NCI-H446 treated with DMSO at 0.1 percent for 48 hours (cell line): ENCODE data around the gene APOBEC3B.
A peak's percentile ranks its signal among the peaks of the same experiment; 100 is the strongest.
"Not testable (repeated sequence)": the region's sequence is repeated elsewhere in the genome, so short reads cannot be mapped to it uniquely, and the experiment has no call there.

Experiments
- DNase-seq: peaks from one replicate; lab custom pipeline; 2025; lab: John Stamatoyannopoulos, UW

The APOBEC3B gene

DNA sequence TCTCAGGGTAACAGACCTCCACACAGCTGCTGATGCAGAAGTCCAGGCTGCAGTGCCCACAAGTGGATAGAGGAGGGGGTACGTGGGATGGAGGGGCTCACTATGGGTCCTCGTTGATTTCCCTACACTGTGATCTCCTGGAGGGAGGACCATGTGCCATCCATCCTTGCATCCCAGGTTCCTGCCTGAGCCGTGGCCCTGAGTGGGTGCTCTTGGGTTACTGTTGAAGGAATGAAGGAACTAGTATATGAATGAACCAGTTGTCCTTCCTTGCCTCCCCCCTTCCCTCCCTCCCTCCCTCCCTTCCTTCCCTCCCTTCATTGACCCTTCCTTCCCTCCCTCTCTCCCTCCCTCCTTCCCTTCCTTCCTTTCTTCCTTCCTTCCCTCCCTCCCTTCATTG, 15.4 kb downstream of the APOBEC3B start:
- DNase-seq = no peak

DNA sequence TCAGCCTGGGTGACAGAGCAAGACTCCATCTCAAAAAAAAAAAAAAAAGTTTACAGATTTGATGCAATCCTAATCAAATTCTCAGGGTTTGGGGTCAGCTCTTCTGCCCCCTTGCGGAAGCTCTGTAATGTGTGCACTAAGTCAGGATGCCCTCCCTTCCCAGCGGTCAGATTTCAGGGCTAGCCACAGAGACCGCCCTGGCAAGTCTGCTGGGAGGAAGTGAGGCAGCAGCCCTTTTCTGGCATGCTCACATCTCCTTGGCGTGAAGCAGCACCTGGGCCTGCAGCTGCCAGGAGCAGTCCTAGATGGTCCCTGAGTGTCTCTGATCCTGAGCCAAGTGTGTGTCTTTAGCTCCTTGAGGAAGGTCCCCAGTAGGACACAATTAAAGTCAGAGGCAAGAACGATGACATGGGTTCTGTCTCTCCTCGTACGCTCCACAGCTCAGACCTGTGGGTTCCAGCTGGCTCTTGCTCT, 21.1 kb downstream of the APOBEC3B start:
- DNase-seq = peak; percentile 47

DNA sequence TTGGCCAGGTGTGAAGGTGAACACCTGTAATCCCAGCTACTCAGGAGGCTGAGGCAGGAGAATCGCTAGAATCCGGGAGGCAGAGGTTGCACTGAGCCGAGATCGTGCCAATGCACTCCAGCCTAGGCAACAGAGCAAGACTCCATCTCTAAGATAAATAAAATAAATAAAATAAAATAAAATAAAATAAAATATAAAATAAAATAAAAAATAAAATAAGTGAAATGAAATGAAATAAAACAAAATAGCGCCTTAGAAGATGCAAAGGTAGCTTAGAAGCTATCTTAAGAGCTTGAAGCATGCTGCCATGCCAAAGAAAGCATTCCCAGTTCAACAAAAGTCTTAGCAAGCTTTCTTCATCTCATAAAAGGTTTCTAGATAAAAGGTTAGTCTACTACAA, 25.0 kb downstream of the APOBEC3B start:
- DNase-seq = no peak

DNA sequence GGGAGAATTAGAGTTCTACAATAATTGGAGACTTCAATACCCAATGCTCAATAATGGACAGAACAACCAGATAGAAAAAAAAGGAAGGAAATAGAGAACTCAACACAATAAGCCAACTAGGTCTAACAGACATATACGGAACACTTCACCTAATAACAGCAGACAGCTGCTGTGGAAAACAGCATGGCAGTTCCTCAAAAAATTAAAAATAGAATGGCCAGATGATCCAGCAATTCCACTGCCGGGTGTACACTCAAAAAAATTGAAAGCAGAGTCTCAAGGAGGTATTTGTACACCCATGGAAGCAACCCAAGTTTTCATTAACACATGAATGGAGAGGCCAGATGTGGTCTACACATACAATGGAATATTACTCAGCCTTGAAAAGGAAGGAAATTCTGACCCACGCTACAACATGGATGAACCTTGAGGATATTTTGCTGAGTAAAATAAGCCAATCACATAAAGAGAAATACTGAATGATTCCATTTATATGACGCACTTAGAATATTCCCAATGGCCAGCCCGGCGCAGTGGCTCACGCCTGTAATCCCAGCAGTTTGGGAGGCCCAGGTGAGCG, 26.2 kb downstream of the APOBEC3B start:
- not testable (repeated sequence) for DNase-seq

DNA sequence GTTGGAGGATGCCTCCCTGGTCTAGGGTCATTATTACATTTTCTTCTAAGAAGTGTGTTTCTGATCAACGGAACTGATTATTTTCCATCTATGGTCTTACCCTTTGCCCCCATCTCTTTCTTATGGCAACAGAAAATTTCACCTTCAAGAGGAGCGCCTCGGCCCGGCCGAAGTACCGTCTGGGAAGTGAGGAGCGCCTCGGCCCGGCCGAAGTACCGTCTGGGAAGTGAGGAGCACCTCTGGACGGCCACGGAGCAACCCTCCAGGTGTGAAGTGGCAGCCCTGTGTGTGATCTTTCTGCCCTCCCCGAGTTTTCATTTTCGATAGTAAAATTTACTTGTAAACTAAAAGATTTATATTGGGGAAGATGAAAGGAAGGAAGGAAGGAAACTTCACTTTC, 28.8 kb downstream of the APOBEC3B start:
- DNase-seq = no peak

DNA sequence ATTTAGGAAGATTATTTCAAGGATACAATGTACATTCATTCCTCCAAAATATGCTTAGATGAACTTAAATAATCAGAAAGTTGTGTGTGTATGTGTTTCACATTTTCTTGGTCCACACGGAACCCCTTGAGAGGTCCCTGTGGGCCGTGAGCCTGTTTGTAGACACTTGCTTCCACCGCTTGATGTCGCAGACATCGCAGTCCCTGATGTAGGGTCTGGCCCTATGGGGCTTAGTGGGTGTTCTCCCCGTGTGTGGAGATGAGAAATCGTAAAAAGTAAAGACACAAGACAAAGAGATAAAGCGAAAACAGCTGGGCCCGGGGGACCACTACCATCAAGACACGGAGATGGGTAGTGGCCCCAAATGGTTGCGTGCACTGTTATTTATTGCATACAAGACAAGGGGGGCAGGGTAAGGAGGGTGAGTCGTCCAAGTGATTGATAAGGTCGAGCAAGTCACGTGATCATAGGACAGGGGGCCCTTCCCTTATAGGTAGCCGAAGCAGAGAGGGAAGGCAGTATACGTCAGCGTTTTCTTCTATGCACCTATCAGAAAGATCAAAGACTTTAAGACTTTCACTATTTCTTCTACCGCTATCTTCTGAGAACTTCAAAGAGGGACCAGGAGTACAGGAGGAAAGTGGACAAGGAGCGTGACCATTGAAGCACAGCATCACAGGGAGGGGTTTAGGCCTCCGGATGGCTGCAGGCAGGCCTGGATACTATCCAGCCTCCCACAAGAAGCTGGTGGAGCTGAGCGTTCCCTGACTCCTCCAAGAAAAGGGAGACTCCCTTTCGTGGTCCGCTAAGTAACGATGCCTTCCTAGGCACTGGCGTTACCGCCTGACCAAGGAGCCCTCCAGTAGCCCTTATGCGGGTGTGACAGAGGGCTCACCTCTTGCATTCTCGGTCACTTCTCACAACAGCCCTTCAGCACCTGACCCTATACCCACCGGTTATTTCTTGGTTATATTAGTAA, 30.7 kb downstream of the APOBEC3B start:
- no peak for DNase-seq

DNA sequence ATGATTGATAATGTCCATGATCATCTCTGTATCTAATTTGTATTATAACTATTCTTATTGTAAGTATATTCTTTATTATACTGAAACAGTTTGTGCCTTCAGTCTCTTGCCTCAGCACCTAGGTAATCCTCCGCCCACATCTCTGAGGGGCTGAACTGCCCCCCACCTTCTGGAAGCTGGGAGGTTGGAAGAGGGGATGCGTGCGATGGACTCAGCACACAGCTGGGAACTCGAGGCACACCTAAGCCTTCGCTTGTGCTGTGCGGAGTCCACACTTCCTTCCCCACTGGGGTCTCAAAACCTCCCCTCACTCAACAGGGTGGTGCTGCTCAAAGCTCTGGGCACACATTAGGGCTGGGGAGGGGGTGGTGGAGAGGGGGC, 31.4 kb downstream of the APOBEC3B start:
- DNase-seq = not testable (repeated sequence)

DNA sequence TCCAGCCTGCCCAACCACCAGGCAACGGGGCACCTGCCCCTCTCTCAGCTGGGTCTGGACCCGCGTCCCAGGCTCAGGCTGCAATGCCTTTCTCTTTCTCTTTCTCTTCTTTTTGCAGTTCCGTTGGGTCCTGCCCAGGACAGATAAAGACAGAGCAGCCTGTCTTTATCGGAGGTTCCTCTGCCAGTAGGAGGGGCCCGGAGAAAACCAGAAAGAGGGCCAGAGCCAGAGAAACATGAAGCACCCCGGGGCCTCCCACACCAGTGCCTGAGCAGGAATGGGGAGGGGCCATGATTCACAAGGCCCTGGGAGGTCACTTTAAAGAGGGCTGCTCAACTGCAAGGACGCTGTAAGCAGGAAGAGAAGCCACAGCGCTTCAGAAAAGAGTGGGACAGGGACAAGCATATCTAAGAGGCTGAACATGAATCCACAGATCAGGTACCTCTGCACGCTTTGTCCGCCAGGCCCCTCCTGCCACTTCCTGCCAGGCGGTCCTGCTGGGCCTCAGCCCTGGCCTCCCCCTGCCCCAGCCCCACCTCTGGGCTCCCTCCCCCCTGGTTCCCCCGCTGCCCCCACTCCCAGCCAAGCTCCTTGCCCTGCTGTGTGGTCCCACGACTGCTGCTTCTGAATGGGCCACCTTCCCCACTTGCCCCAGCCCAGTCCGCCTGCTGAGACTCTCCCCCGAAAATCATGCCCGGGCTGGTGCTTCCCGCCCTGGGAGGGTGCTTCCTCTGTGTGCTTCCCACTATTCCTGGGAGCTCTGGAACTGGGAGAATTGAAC, 32.0 kb downstream of the APOBEC3B start, which contains the start of gene APOBEC3C:
Gene APOBEC3C, plus strand, starts transcription at position 316 of the 781 bp plus-strand sequence. Its CDS starts 106 bp downstream, at position 422.
- DNase-seq = no peak

DNA sequence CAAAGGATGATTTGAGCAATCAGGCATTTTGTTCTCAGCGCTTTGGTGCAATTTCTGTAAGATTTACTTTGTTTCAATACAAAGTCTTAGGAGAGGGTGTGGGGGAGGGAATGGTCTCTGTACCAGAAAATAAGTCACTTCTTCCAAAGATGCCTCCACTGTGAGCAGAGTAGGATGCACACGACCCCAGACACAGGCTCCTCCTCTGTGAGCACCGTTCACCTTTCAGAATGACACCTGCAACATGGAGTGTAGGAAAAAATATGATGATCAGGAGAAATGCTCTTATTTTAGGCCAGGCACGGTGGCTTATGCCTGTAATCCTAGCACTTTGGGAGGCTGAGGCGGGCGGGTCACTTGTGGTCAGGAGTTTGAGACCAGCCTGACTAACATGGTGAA, 32.6 kb downstream of the APOBEC3B start:
- DNase-seq = not testable (repeated sequence)

DNA sequence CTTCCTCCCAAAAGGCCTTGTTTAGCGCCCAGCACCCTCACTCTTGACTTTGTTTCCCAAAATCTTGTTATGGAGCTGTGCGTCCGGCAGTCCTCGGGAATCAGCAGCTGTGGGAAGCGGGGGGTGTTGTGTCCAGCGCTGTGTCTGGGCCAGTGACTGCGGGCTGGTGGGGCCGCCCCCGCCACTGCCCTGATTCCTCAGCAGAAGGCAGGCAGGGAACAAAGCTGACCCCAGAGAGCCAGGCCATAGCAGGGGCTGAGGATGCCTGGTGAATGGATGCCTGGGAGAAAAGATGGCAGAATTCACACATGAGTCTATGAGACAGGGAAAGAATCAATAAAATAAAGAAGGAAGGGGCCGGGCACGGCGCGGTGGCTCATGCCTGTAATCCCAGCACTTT, 34.4 kb downstream of the APOBEC3B start:
- no peak for DNase-seq

DNA sequence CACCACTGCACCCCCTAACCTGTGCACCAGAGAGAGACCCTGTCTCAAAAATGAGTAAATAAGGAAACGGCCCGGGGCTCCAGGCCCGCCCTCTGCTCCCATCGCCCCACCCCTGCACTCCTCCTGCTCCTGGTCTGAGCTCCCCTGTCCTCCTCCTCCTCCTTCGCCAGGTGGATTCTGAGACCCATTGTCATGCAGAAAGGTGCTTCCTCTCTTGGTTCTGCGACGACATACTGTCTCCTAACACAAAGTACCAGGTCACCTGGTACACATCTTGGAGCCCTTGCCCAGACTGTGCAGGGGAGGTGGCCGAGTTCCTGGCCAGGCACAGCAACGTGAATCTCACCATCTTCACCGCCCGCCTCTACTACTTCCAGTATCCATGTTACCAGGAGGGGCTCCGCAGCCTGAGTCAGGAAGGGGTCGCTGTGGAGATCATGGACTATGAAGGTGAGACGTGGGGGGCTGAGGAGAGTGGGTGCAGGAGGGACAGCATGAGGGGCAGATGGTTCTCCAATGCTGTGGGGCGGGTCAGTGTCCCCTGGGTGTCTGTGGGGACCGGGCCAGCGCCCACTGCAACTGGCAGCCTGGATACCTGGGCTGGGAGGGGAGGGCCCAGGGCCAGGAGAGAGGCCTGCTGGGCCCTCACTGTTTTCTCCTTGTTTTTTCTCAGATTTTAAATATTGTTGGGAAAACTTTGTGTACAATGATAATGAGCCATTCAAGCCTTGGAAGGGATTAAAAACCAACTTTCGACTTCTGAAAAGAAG, 35.6 kb downstream of the APOBEC3B start:
- no peak for DNase-seq

DNA sequence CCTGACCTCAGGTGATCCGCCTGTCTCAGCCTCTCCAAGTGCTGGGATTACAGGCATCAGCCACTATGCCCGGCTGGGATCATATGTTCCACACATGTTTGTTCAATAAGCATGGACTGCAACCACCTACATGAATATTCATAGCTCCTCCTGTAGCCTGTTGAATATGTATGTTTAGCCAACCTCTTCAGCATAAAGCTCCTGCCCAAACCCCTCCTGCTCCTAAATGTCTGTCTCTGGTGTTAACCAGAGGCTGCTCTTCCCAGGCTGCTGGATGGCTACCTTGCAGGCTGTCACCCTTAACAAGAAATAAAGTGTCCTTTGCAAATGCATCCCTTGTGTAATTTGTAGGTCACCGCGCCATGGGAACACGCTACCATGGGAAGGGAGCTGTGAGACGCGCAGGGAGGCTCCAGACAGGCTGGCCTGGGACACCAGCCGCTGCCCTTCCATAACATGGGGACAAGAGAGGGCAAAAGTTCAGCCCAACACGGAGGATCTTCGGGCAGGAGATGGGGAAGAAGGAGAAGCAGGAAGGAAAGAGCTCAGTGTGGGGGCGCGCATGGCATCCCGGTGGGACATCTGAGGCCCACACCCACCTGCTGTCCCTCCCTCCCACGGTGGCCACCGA, 38.0 kb downstream of the APOBEC3B start:
- not testable (repeated sequence) for DNase-seq

DNA sequence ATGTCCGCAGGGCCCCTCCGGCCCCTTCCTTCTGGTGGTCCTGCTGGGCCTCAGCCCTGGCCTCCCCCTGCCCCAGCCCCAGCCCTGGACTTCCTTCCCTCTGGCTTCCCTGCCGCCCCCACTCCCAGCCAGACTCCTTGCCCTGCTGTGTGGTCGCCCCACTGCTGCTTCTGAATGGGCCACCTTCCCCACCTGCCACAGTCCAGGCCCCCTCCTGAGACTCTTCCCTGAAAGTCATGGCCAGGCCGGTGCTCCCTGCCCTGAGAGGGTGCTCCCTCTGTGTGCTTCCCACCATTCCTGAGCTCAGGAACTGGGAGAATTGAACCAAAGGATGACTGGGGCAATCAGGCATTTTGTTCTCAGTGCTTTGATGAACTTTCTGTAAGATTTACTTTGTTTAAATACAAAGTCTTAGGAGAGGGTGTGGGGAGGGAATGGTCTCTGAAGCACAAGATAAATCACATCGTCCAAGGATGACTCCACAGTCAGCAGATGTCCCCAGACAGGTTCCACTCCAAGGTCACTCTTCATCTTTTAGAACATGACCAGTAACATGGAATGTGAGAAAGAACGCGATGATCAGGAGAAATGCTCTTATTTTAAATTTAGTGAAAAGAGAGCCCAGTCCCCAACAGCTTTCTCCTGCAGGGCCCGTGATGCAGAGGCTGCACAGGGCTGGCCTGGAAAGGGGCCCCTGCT, 39.6 kb downstream of the APOBEC3B start:
- DNase-seq = no peak

DNA sequence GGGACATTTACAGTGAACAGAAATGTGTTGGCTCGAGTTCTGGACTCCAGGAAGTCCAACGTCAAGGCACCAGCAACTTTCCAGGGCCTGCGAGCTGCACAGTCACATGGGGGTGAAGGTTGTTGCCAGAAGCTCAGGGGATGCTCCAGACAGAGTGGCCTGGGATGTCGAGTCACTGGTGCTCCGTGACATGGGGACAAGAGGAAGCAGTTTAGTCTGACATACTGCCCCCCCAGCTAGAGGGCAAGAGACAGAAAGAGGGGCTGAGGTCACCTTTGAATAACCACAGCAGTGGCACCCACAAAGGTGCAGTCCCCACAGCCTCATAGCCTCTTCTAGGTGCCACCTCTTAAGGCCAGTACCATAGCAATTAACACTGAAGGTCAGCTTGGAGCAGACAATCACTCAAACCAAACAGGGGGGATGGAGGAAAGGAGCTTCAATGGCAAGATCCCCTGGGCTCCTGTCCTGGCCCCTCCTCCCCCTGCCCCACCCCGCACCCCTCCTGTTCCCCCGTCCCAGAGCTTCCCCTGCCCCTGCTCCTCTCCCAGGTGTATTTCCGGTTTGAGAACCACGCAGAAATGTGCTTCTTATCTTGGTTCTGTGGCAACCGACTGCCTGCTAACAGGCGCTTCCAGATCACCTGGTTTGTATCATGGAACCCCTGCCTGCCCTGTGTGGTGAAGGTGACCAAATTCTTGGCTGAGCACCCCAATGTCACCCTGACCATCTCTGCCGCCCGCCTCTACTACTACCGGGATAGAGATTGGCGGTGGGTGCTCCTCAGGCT, 42.6 kb downstream of the APOBEC3B start:
- no peak for DNase-seq

DNA sequence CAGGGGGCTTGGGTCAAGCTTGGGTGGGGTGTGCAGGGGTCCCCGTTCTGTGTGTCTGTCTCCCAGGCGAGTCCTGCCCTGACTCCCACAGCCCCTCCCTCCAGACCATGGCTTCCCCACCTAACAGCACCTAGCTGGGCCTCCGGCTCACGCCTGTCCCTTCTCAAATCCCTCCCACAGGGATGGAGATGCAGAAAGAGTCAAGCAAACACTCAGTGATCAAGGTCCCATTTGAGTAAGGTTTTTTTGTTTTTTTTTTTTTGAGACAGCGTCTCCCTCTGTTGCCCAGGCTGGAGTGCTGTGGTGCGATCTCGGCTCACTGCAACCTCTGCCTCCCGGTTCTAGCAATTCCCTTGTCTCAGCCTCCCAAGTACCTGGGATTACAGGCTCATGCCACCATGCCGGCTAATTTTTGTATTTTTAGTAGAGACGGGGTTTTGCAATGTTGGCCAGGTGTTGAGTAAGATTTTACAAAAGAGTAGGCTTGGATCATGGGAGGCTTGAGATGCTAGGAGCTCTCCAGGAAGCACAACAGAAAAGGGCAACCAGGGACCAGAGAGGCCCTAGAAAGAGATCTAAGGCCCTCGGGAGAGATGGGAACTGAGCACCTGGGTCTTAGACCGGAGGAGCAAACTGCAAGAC, 44.5 kb downstream of the APOBEC3B start:
- DNase-seq = no peak

DNA sequence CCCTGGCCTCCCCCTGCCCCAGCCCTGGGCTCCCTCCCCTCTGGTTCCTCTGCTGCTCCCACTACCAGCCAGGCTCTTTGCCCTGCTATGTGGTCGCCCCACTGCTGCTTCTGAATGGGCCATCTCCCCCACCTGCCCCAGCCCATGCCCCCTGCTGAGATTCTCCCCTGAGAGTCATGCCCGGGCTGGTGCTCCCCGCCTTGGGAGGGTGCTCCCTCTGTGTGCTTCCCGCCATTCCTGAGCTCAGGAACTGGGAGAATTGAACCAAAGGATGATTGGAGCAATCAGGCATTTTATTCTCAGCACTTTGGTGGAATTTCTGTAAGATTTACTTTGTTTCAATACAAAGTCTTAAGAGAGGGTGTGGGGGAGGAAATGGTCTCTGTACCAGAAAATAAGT, 45.6 kb downstream of the APOBEC3B start:
- DNase-seq = no peak

DNA sequence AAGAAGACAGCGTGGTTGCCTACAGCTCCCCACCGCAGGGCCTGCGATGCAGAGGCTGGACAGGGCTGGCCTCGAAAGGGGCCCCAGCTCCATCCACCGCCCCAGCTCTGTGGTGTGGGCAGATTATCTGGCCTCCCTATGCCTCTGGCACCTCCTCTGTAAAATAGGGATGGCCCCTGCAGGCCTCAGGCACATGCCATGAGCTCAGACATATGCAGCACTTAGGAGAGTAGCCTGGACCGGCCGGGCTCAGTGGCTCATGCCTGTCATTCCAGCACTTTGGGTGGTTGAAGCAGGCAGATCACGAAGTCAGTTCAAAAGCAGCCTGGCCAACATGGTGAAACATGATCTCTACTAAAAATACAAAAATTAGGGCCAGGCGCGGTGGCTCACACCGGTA, 46.1 kb downstream of the APOBEC3B start:
- no peak for DNase-seq

DNA sequence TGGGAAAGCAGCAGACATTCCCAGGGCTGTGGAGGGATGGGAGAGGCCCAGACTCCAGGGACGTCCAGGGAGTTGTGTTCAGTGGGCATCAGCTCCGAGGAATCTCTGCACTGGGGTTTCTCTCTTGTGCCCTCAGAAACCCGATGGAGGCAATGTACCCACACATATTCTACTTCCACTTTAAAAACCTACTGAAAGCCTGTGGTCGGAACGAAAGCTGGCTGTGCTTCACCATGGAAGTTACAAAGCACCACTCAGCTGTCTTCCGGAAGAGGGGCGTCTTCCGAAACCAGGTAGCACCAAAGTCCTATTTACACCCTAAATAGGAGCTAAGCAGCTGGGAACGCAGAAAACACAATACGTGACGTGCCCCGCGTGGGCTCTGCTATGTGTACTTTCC, 47.1 kb downstream of the APOBEC3B start:
- DNase-seq = no peak

DNA sequence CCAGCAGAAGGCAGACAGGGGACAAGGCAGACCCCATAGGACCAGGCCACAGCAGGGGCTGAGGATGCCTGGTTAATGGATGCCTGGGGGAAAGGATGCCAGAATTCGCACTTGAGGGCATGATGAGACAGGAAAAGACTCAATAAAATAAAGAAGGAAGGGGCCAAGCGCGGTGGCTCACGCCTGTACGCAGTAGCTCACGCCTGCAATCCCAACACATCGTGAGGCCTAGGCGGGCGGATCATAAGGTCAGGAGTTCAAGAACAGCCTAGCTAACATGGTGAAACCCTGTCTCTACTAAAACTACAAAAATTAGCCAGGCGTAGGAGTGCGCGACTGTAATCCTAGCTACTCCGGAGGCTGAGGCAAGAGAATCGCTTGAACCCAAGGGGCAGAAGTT, 48.6 kb downstream of the APOBEC3B start:
- DNase-seq = no peak
